PC-3 (cell line): Measurements from ENCODE around the gene MEGF6. TPM values are rescaled to one million over a fixed set of nuclear protein-coding genes. Genes with fewer than 3 reads are reported as not detected.

Source experiments
- ATAC-seq: fragments of 200-7000 bp; cut with Tn5 transposase; 2 replicates; pipeline ENCODE4 v1.9.1; 2020; ENCODE audit warnings: mild to moderate bottlenecking, moderate library complexity
- BruUV-seq: library from RNA; stranded (reverse); fragments of 400-500 nt; replicated peaks from 2 replicates; lab custom pipeline; 2021; lab: Mats Ljungman, UMichigan
- CTCF ChIA-PET: fragments of 300-600 bp; sonication (Branson Sonifier 250); formaldehyde crosslinking; loops from one replicate; lab custom pipeline; 2022; ENCODE audit warnings: antibody characterized with exemption; lab: Charles Lee
- POLR2A ChIA-PET: fragments of 300-600 bp; sonication (Branson Sonifier 250); formaldehyde crosslinking; loops from one replicate; lab custom pipeline; 2022; ENCODE audit warnings: antibody characterized with exemption; ENCODE audit not compliant: unreplicated experiment; lab: Charles Lee
- DNase-seq: peaks from one replicate; pipeline ENCODE4 v3.0.0-alpha.2; 2015
- H2AFZ ChIP-seq: fragments of 300-600 bp; sonication (generic); 2 replicates; pipeline ENCODE4 v1.6.0; 2016; ENCODE audit warnings: antibody characterized with exemption, low read length
- H3F3A ChIP-seq: fragments of 300-600 bp; sonication (generic); one replicate; pipeline ENCODE4 v1.6.0; 2017; ENCODE audit warnings: antibody characterized with exemption, low read length, control low read depth, mild to moderate bottlenecking; ENCODE audit not compliant: unreplicated experiment
- H3K27ac ChIP-seq: fragments of 300-600 bp; sonication (generic); 2 replicates; pipeline ENCODE4 v1.5.1; 2016; ENCODE audit warnings: mild to moderate bottlenecking, low read length
- H3K27me3 ChIP-seq: fragments of 300-600 bp; sonication (generic); 2 replicates; pipeline ENCODE4 v1.6.1; 2016; ENCODE audit warnings: low read length, mixed read lengths
- H3K36me3 ChIP-seq: fragments of 300-600 bp; sonication (generic); 2 replicates; pipeline ENCODE4 v1.6.1; 2016; ENCODE audit warnings: low read depth, mixed run types, low read length, mixed read lengths
- H3K4me1 ChIP-seq: fragments of 300-600 bp; sonication (generic); 2 replicates; pipeline ENCODE4 v1.5.1; 2016; ENCODE audit warnings: low read length; ENCODE audit not compliant: insufficient read depth
- H3K4me2 ChIP-seq: fragments of 300-600 bp; sonication (generic); 2 replicates; pipeline ENCODE4 v1.6.0; 2016; ENCODE audit warnings: low read length
- H3K4me3 ChIP-seq: fragments of 300-600 bp; sonication (generic); 2 replicates; pipeline ENCODE4 v1.5.1; 2016; ENCODE audit warnings: mild to moderate bottlenecking, low read length, mixed read lengths
- H3K79me2 ChIP-seq: fragments of 300-600 bp; sonication (generic); 2 replicates; pipeline ENCODE4 v1.6.1; 2017; ENCODE audit warnings: low read length, mixed read lengths
- H3K9ac ChIP-seq: fragments of 300-600 bp; sonication (generic); 2 replicates; pipeline ENCODE4 v1.6.0; 2016; ENCODE audit warnings: mild to moderate bottlenecking, low read length
- H3K9me2 ChIP-seq: fragments of 300-600 bp; sonication (generic); replicated peaks from 2 replicates; pipeline ENCODE4 v1.6.1; 2016; ENCODE audit warnings: mixed run types, low read length, mixed read lengths
- H3K9me3 ChIP-seq: fragments of 300-600 bp; sonication (generic); 2 replicates; pipeline ENCODE4 v1.6.1; 2016; ENCODE audit warnings: low read length, mixed read lengths
- H4K20me1 ChIP-seq: fragments of 300-600 bp; sonication (generic); 2 replicates; pipeline ENCODE4 v1.6.1; 2016; ENCODE audit warnings: low read length, mixed read lengths
- EZH2 ChIP-seq: fragments of 300-600 bp; sonication (generic); IDR thresholded peaks from one replicate; pipeline ENCODE4 v1.6.1; 2017; ENCODE audit warnings: antibody characterized with exemption, mild to moderate bottlenecking, low read length; ENCODE audit not compliant: unreplicated experiment
- EZH2phosphoT487 ChIP-seq: fragments of 300-600 bp; sonication (generic); IDR thresholded peaks from 2 replicates; pipeline ENCODE4 v1.6.1; 2018; ENCODE audit warnings: mild to moderate bottlenecking, antibody characterized with exemption, low read length, borderline replicate concordance
- intact Hi-C: fragments of 100-400 bp; cut with micrococcal nuclease; formaldehyde crosslinking; loops from 2 replicates; pipeline ENCODE4 v1.9.0; 2023
- total RNA-seq: library from RNA; depleted of rRNA; stranded (reverse); fragments of >200 nt; gene quantifications from 2 replicates; pipeline ENCODE4 v1.2.3, GENCODE V29; 2014
- TF ChIP-seq, protein P1 (sequence below): fragments of 300-600 bp; sonication (generic); conservative IDR thresholded peaks from 2 replicates; pipeline ENCODE4 v1.5.1; 2017; ENCODE audit warnings: antibody characterized with exemption, low read depth, mild to moderate bottlenecking, low read length

Gene MEGF6
- total RNA-seq, 1 experiment from 2014 or later: 32.5 TPM

GRCh38 chr1:3631320-3632260 lies 20.3 kb upstream of the MEGF6 start:
- POLR2A ChIA-PET: no interaction called here
- H4K20me1 ChIP-seq: no peaks in the 10 kb centered on the region
- peaks cover 46% of the 10 kb centered on the region for H3K36me3 ChIP-seq
- H3K9me2 ChIP-seq: no peaks in the 10 kb centered on the region
- no peaks in the 10 kb centered on the region for H3K4me1 ChIP-seq
- no peak overlapping the region for H3K4me2 ChIP-seq
- no peak overlapping the region for H3K27ac ChIP-seq
- no peaks in the 10 kb centered on the region for H3F3A ChIP-seq
- intact Hi-C loops: no loop called here
- no peaks in the 10 kb centered on the region for H3K79me2 ChIP-seq
- no TSS peak for BruUV-seq
- no peaks in the 10 kb centered on the region for H3K27me3 ChIP-seq
- no peaks in the 10 kb centered on the region for H3K9me3 ChIP-seq
- H3K9ac ChIP-seq: no peak overlapping the region
- DNase-seq: no peak
- no peak overlapping the region for H3K4me3 ChIP-seq
- H2AFZ ChIP-seq: no peak overlapping the region
- CTCF ChIA-PET: no interaction called here
- ATAC-seq: no peak
- TF ChIP-seq EZH2phosphoT487 (no peak), EZH2 (no peak)
- TF ChIP-seq, protein P1, sequence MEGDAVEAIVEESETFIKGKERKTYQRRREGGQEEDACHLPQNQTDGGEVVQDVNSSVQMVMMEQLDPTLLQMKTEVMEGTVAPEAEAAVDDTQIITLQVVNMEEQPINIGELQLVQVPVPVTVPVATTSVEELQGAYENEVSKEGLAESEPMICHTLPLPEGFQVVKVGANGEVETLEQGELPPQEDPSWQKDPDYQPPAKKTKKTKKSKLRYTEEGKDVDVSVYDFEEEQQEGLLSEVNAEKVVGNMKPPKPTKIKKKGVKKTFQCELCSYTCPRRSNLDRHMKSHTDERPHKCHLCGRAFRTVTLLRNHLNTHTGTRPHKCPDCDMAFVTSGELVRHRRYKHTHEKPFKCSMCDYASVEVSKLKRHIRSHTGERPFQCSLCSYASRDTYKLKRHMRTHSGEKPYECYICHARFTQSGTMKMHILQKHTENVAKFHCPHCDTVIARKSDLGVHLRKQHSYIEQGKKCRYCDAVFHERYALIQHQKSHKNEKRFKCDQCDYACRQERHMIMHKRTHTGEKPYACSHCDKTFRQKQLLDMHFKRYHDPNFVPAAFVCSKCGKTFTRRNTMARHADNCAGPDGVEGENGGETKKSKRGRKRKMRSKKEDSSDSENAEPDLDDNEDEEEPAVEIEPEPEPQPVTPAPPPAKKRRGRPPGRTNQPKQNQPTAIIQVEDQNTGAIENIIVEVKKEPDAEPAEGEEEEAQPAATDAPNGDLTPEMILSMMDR: no peak

GRCh38 chr1:3630914-3631313 lies 19.6 kb upstream of the MEGF6 start:
- Histone ChIP-seq H3F3A (no peaks in the 10 kb centered on the region), H3K79me2 (peaks cover 3% of the 10 kb centered on the region; the same call in 1 of the 2 replicates), H3K4me2 (no peak overlapping the region), H3K4me3 (no peak overlapping the region), H2AFZ (no peak overlapping the region), H3K9me2 (no peaks in the 10 kb centered on the region), H3K27me3 (no peaks in the 10 kb centered on the region), H3K4me1 (peaks cover 2% of the 10 kb centered on the region), H3K27ac (no peak overlapping the region), H3K9me3 (no peaks in the 10 kb centered on the region), H3K9ac (no peak overlapping the region), H3K36me3 (peaks cover 43% of the 10 kb centered on the region), H4K20me1 (no peaks in the 10 kb centered on the region)
- no peak for ATAC-seq
- DNase-seq: no peak
- CTCF ChIA-PET: interaction anchor here (1.6 kb wide), 1 partner anchor 12 kb away, joined by 3 read pairs; no protein-coding TSS in a partner anchor
- no peak for TF ChIP-seq EZH2phosphoT487
- TF ChIP-seq, protein P1: no peak
- no peak for TF ChIP-seq EZH2
- no TSS peak for BruUV-seq
- intact Hi-C loops: no loop called here
- POLR2A ChIA-PET: interaction anchor here (0.5 kb wide), 1 partner anchor 135 kb away, joined by 3 read pairs; no protein-coding TSS in a partner anchor
